IMR-90 (cell line): ENCODE data around the gene STING1. TPM values are rescaled to one million over a fixed set of nuclear protein-coding genes. Genes with fewer than 3 reads are reported as not detected.

Experiments used
- ATAC-seq: fragments of 200-7000 bp; cut with Tn5 transposase; 2 replicates; pipeline ENCODE4 v1.9.1; 2020; ENCODE audit warnings: low read depth, mild to moderate bottlenecking, moderate library complexity
- BruUV-seq: library from RNA; stranded (reverse); fragments of 400-500 nt; replicated peaks from 2 replicates; lab custom pipeline; 2021; lab: Mats Ljungman, UMichigan
- CTCF ChIA-PET: fragments of 300-600 bp; formaldehyde crosslinking; extraction: SDS; loops from one replicate; lab custom pipeline; 2021; ENCODE audit warnings: antibody characterized with exemption; lab: Yijun Ruan, JAX
- POLR2A ChIA-PET: fragments of 300-600 bp; sonication (Branson Sonifier 250); formaldehyde crosslinking; loops from one replicate; lab custom pipeline; 2022; ENCODE audit warnings: antibody characterized with exemption; ENCODE audit not compliant: unreplicated experiment; lab: Charles Lee
- DNase-seq: peaks from one replicate; pipeline ENCODE4 v3.0.0; 2013
- H2AFZ ChIP-seq: replicated peaks from 2 replicates; pipeline ENCODE3; 2013; ENCODE audit warnings: low read length, mild to moderate bottlenecking; ENCODE audit not compliant: poor library complexity
- H2AK5ac ChIP-seq: 2 replicates; pipeline ENCODE4 v1.6.1; 2013; ENCODE audit warnings: low read depth, low read length, inconsistent platforms
- H2AK9ac ChIP-seq: replicated peaks from 2 replicates; pipeline ENCODE3; 2013; ENCODE audit warnings: mild to moderate bottlenecking, low read depth, low read length, moderate library complexity; ENCODE audit not compliant: poor library complexity
- H2BK120ac ChIP-seq: 2 replicates; pipeline ENCODE4 v1.6.1; 2013; ENCODE audit warnings: low read depth, low read length, inconsistent platforms
- H2BK15ac ChIP-seq: 3 replicates; pipeline ENCODE4 v1.6.1; 2013; ENCODE audit warnings: low read depth, low read length, inconsistent platforms
- H2BK20ac ChIP-seq: 2 replicates; pipeline ENCODE4 v1.6.1; 2013; ENCODE audit warnings: low read depth, mild to moderate bottlenecking, inconsistent platforms, low read length, moderate library complexity
- H2BK5ac ChIP-seq: 2 replicates; pipeline ENCODE4 v1.6.1; 2013; ENCODE audit warnings: mild to moderate bottlenecking, low read depth, low read length, inconsistent platforms; ENCODE audit not compliant: poor library complexity, severe bottlenecking
- H3K14ac ChIP-seq: replicated peaks from 2 replicates; pipeline ENCODE4 v1.6.1; 2013; ENCODE audit warnings: low read depth, low read length, inconsistent platforms
- H3K18ac ChIP-seq: 2 replicates; pipeline ENCODE4 v1.6.1; 2013; ENCODE audit warnings: low read depth, low read length, control low read depth
- H3K23ac ChIP-seq: 2 replicates; pipeline ENCODE4 v1.6.1; 2013; ENCODE audit warnings: low read depth, low read length, inconsistent platforms
- H3K27ac ChIP-seq: 2 replicates; pipeline ENCODE4 v1.5.1; 2013; ENCODE audit warnings: mild to moderate bottlenecking, control low read depth, low read length; ENCODE audit not compliant: insufficient read depth
- H3K27me3 ChIP-seq: 2 replicates; pipeline ENCODE4 v1.6.1; 2013; ENCODE audit warnings: low read length; ENCODE audit not compliant: control insufficient read depth, insufficient read depth
- H3K36me3 ChIP-seq: 2 replicates; pipeline ENCODE4 v1.6.1; 2013; ENCODE audit warnings: low read length, mixed read lengths; ENCODE audit not compliant: control insufficient read depth, insufficient read depth
- H3K4ac ChIP-seq: 2 replicates; pipeline ENCODE4 v1.6.1; 2013; ENCODE audit warnings: low read depth, low read length, inconsistent platforms
- H3K4me1 ChIP-seq: 2 replicates; pipeline ENCODE4 v1.6.1; 2013; ENCODE audit warnings: low read length, mixed read lengths; ENCODE audit not compliant: control insufficient read depth, insufficient read depth
- H3K4me2 ChIP-seq: 2 replicates; pipeline ENCODE4 v1.6.1; 2013; ENCODE audit warnings: low read depth, mild to moderate bottlenecking, control low read depth, low read length, moderate library complexity
- H3K4me3 ChIP-seq: 2 replicates; pipeline ENCODE4 v1.5.1; 2013; ENCODE audit warnings: low read depth, mild to moderate bottlenecking, control low read depth, low read length, moderate library complexity; ENCODE audit not compliant: insufficient read depth
- H3K56ac ChIP-seq: 2 replicates; pipeline ENCODE4 v1.6.1; 2013; ENCODE audit warnings: low read length, inconsistent platforms; ENCODE audit not compliant: insufficient read depth; ENCODE audit errors: extremely low read depth
- H3K79me1 ChIP-seq, 2 experiments: 2 replicates each; pipeline ENCODE4 v1.6.1; 2013; ENCODE audit warnings: low read length in 2 of 2, inconsistent platforms in 1 of 2, low read depth in 1 of 2
- H3K9ac ChIP-seq: 2 replicates; pipeline ENCODE4 v1.6.1; 2013; ENCODE audit warnings: low read depth, low read length, control low read depth
- H3K9me1 ChIP-seq: 2 replicates; pipeline ENCODE4 v1.6.1; 2013; ENCODE audit warnings: low read length, inconsistent platforms; ENCODE audit not compliant: insufficient read depth
- H3K9me3 ChIP-seq: 2 replicates; pipeline ENCODE4 v1.6.1; 2013; ENCODE audit warnings: low read length; ENCODE audit not compliant: control insufficient read depth, insufficient read depth
- H4K20me1 ChIP-seq: 2 replicates; pipeline ENCODE4 v1.6.1; 2013; ENCODE audit warnings: low read length, inconsistent platforms; ENCODE audit not compliant: insufficient read depth
- H4K5ac ChIP-seq: 2 replicates; pipeline ENCODE4 v1.6.1; 2013; ENCODE audit warnings: mild to moderate bottlenecking, low read depth, low read length, control low read depth
- H4K8ac ChIP-seq, 2 experiments: 2 replicates each; pipeline ENCODE4 v1.6.1; 2013; ENCODE audit warnings: low read depth in 2 of 2, low read length in 2 of 2, control low read depth in 1 of 2, inconsistent platforms in 1 of 2
- H4K91ac ChIP-seq: 2 replicates; pipeline ENCODE4 v1.6.1; 2013; ENCODE audit warnings: low read depth, low read length, inconsistent platforms; ENCODE audit not compliant: insufficient read depth
- CEBPB ChIP-seq: IDR thresholded peaks from 2 replicates; pipeline ENCODE4 v1.6.1; 2012; ENCODE audit warnings: low read depth, low read length, improper control_type of control experiment
- CHD1 ChIP-seq: IDR thresholded peaks from 2 replicates; pipeline ENCODE4 v1.6.1; 2012; ENCODE audit warnings: low read depth, low read length, improper control_type of control experiment
- CTCF ChIP-seq: conservative IDR thresholded peaks from 2 replicates; pipeline ENCODE4 v1.5.1; 2012; ENCODE audit warnings: mild to moderate bottlenecking, low read depth, low read length, improper control_type of control experiment
- MAFK ChIP-seq: IDR thresholded peaks from 2 replicates; pipeline ENCODE4 v1.6.1; 2012; ENCODE audit warnings: low read depth, low read length, improper control_type of control experiment
- MAZ ChIP-seq: IDR thresholded peaks from 2 replicates; pipeline ENCODE4 v1.6.1; 2012; ENCODE audit warnings: low read depth, mild to moderate bottlenecking, low read length, improper control_type of control experiment, moderate library complexity, borderline replicate concordance
- MXI1 ChIP-seq: IDR thresholded peaks from 2 replicates; pipeline ENCODE4 v1.6.1; 2012; ENCODE audit warnings: low read depth, mild to moderate bottlenecking, low read length, moderate library complexity, borderline replicate concordance
- NFE2L2 ChIP-seq: fragments of 150-350 bp; IDR thresholded peaks from 2 replicates; pipeline ENCODE4 v1.6.1; 2016; ENCODE audit warnings: low read depth, mild to moderate bottlenecking, low read length
- POLR2A ChIP-seq: IDR thresholded peaks from 2 replicates; pipeline ENCODE4 v1.6.1; 2012; ENCODE audit warnings: mild to moderate bottlenecking, low read depth, low read length
- RAD21 ChIP-seq: IDR thresholded peaks from 2 replicates; pipeline ENCODE4 v1.6.1; 2012; ENCODE audit warnings: low read length, improper control_type of control experiment
- RCOR1 ChIP-seq: IDR thresholded peaks from 2 replicates; pipeline ENCODE4 v1.6.1; 2012; ENCODE audit warnings: mild to moderate bottlenecking, low read length, improper control_type of control experiment; ENCODE audit not compliant: insufficient replicate concordance
- RFX5 ChIP-seq: IDR thresholded peaks from 2 replicates; pipeline ENCODE4 v1.8.0; 2012; ENCODE audit warnings: low read depth, mild to moderate bottlenecking, low read length, moderate library complexity
- SMC3 ChIP-seq: fragments of 150-350 bp; IDR thresholded peaks from 2 replicates; pipeline ENCODE4 v1.6.1; 2016; ENCODE audit warnings: low read depth, mild to moderate bottlenecking, antibody characterized with exemption, low read length, moderate library complexity
- WGBS, 2 experiments: methylation state at CpG; one replicate each; pipeline versions ENCODE4 v1.1.5 to v1.1.7; 2013; ENCODE audit warnings: missing lambda C conversion rate in 2 of 2; ENCODE audit not compliant: insufficient read length in 1 of 2; ENCODE audit errors: extremely low coverage in 2 of 2; 5-methylcytosine and 5-hydroxymethylcytosine counted together
- dilution Hi-C: fragments of 300-500 bp; cut with HindIII; formaldehyde crosslinking; loops from one replicate; pipeline ENCODE4 v1.14.3; 2018; ENCODE audit warnings: low sequenced_read_pairs; ENCODE audit not compliant: unreplicated experiment
- in situ Hi-C: fragments of 300-500 bp; cut with MboI; formaldehyde crosslinking; loops from 3 replicates; pipeline ENCODE4 v1.14.3; 2019; ENCODE audit warnings: low sequenced_read_pairs, inconsistent platforms, mixed read lengths
- intact Hi-C: fragments of 100-400 bp; cut with micrococcal nuclease; formaldehyde crosslinking; loops from 2 replicates; pipeline ENCODE4 v1.10.0; 2022
- polyA plus RNA-seq, 3 experiments: library from polyadenylated mRNA; depleted of rRNA; stranded (reverse); fragments of >200 nt; gene quantifications; 2 replicates each; pipeline ENCODE4 v1.2.3, GENCODE V29; 2012; ENCODE audit warnings: low replicate concordance in 1 of 3
- total RNA-seq: library from RNA; depleted of rRNA; stranded (reverse); fragments of >200 nt; gene quantifications from 2 replicates; pipeline ENCODE4 v1.2.3, GENCODE V29; 2012
- TF ChIP-seq, protein P1 (sequence below): fragments of 150-350 bp; IDR thresholded peaks from 2 replicates; pipeline ENCODE4 v1.6.1; 2017; ENCODE audit warnings: mild to moderate bottlenecking, antibody characterized with exemption, low read length, low read depth

The STING1 gene
- total and polyA plus RNA-seq, 2 of the 4 experiments (the other 2 are of a cell fraction) = 18.6 to 63.5 TPM

- intact Hi-C loops = no loop called here
- Histone ChIP-seq H2AFZ (peak overlapping the region; percentile 67), H4K91ac (no peak overlapping the region), H4K8ac (peak overlapping the region in 1 of 2 experiments; percentile 12; a peak in 1 of 4 replicates), H4K20me1 (no peaks in the 10 kb centered on the region), H3K4me2 (no peak overlapping the region), H3K14ac (no peak overlapping the region), H3K4ac (0 out of 2 replicates have a peak overlapping the region, but pooled peaks have one; percentile 16), H3K56ac (no peak overlapping the region), H2AK9ac (peak overlapping the region; percentile 23), H2BK15ac (peak overlapping the region; percentile 57; the same call in 1 of the 3 replicates), H3K36me3 (no peaks in the 10 kb centered on the region), H3K9ac (no peak overlapping the region), H3K23ac (no peak overlapping the region), H3K27ac (no peak overlapping the region), H3K27me3 (no peaks in the 10 kb centered on the region), H3K4me3 (no peak overlapping the region), H3K18ac (no peak overlapping the region), H3K79me1 (no peaks in the 10 kb centered on the region), H2AK5ac (peak overlapping the region; percentile 15; the same call in 1 of the 2 replicates), H4K5ac (no peak overlapping the region), H2BK5ac (no peak overlapping the region), H3K4me1 (peaks cover 7% of the 10 kb centered on the region), H3K9me3 (no peaks in the 10 kb centered on the region), H2BK20ac (no peak overlapping the region), H2BK120ac (no peak overlapping the region), H3K9me1 (peaks cover 9% of the 10 kb centered on the region; the same call in 1 of the 2 replicates)
- in situ Hi-C loops = no loop called here
- 100% methylated on average over 1 of the region's 3 CpGs; no CpG with 5 or more reads in 1 of the 2 experiments for WGBS, 2 experiments
- BruUV-seq = no TSS peak
- ATAC-seq = no peak
- ChIA-PET CTCF (interaction anchor here (1.0 kb wide), 1 partner anchor 49 kb away, joined by 3 read pairs; the partner anchor contains the start of gene DNAJC18), POLR2A (no interaction called here)
- TF ChIP-seq SMC3 (no peak), RCOR1 (no peak), NFE2L2 (no peak), POLR2A (no peak), CTCF (no peak), CEBPB (no peak), MAZ (no peak), RAD21 (no peak), CHD1 (no peak), MXI1 (no peak), RFX5 (no peak), MAFK (no peak)
- TF ChIP-seq, protein P1, sequence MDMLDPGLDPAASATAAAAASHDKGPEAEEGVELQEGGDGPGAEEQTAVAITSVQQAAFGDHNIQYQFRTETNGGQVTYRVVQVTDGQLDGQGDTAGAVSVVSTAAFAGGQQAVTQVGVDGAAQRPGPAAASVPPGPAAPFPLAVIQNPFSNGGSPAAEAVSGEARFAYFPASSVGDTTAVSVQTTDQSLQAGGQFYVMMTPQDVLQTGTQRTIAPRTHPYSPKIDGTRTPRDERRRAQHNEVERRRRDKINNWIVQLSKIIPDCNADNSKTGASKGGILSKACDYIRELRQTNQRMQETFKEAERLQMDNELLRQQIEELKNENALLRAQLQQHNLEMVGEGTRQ = no peak
- dilution Hi-C loops = no loop called here
- no peak for DNase-seq
Measured at GRCh38 chr5:139488260-139488659, 5.7 kb upstream of the STING1 start.
